Ishikawa (cell line): ENCODE results near the gene NAT10.

Experiments used
- CEBPB ChIP-seq: IDR thresholded peaks from 2 replicates; pipeline ENCODE4 v1.6.1; 2012
- CREB1 ChIP-seq: IDR thresholded peaks from 2 replicates; pipeline ENCODE4 v1.6.1; 2012; ENCODE audit warnings: low read depth
- EGR1 ChIP-seq: IDR thresholded peaks from 2 replicates; pipeline ENCODE4 v1.6.1; 2012
- EP300 ChIP-seq: IDR thresholded peaks from 2 replicates; pipeline ENCODE4 v1.6.1; 2012; ENCODE audit warnings: borderline replicate concordance
- FOXM1 ChIP-seq: IDR thresholded peaks from 2 replicates; pipeline ENCODE4 v1.6.1; 2012; ENCODE audit warnings: low read depth, borderline replicate concordance
- NFIC ChIP-seq: IDR thresholded peaks from 2 replicates; pipeline ENCODE4 v1.6.1; 2012
- RAD21 ChIP-seq: IDR thresholded peaks from 2 replicates; pipeline ENCODE4 v1.6.1; 2012; ENCODE audit warnings: low read depth
- TAF1 ChIP-seq: IDR thresholded peaks from 2 replicates; pipeline ENCODE4 v1.6.1; 2012; ENCODE audit warnings: low read depth, mild to moderate bottlenecking
- TCF12 ChIP-seq: IDR thresholded peaks from 2 replicates; pipeline ENCODE4 v1.6.1; 2012; ENCODE audit warnings: low read depth
- TEAD4 ChIP-seq: IDR thresholded peaks from 2 replicates; pipeline ENCODE4 v1.6.1; 2012
- YY1 ChIP-seq: IDR thresholded peaks from 2 replicates; pipeline ENCODE4 v1.6.1; 2012; ENCODE audit warnings: low read depth
- ZBTB7A ChIP-seq: IDR thresholded peaks from 2 replicates; pipeline ENCODE4 v1.6.1; 2012; ENCODE audit warnings: low read depth
- TF ChIP-seq, protein P1 (sequence below): IDR thresholded peaks from 2 replicates; pipeline ENCODE4 v1.6.1; 2012
- TF ChIP-seq, protein P2 (sequence below): IDR thresholded peaks from 2 replicates; pipeline ENCODE4 v1.6.1; 2012
- TF ChIP-seq, protein P3 (sequence below): IDR thresholded peaks from 2 replicates; pipeline ENCODE4 v1.6.1; 2012; ENCODE audit warnings: low read depth, mild to moderate bottlenecking

Gene NAT10

DNA sequence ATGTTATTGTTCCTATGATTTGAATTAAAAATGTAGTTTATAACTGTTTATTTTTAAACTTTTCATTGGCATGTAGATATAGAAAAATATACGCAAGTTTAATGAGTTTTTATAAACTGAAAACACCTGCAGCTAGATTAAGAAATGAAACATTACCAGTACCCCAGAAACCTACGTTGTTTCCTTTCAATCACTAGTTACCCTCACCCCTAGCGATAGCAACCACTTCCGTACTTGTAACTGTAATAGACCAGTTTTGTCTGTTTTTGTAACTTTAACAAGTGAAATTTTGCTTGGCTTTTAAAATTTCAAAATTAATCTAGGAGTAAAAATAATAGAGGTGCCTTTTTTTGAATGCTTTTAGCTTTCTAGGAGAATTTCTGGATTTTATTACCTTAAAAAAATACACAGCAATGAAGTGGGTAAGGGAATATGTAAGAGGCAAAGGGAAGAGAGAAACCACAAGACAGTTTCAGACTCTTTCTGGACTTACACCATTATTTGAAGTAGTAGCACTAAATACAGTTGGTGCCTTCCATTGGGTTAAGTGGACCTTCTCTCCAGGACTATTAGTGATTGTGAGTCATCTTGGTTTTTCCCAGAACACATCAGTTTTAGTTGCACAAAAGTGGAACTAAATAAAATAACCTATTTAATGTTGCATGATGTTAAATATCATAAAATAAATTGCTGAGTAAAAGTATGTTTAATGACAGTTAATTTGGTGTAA is 18.7 kb upstream of the NAT10 start:
- TF ChIP-seq, protein P1, sequence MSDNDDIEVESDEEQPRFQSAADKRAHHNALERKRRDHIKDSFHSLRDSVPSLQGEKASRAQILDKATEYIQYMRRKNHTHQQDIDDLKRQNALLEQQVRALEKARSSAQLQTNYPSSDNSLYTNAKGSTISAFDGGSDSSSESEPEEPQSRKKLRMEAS, result no peak
- no peak for TF ChIP-seq YY1
- no peak for TF ChIP-seq CREB1

DNA sequence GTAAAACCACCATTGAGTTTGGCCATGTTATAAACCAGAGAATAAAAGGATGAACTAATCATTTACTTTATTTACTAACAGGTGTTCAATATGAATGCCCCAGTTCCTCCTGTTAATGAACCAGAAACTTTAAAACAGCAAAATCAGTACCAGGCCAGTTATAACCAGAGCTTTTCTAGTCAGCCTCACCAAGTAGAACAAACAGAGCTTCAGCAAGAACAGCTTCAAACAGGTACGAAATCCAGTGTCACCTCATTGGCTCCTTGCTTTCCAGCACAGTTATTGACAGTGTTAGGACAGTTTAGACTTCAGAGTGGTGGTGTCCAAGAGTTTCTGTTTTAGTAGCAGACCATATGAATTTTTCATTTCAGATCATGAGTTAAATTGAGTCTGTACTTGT is 13.6 kb upstream of the NAT10 start:
- TF ChIP-seq EGR1, result no peak
- TF ChIP-seq, protein P1, result no peak
- no peak for TF ChIP-seq FOXM1
- TF ChIP-seq NFIC, result no peak
- no peak for TF ChIP-seq TEAD4
- TF ChIP-seq, protein P2, sequence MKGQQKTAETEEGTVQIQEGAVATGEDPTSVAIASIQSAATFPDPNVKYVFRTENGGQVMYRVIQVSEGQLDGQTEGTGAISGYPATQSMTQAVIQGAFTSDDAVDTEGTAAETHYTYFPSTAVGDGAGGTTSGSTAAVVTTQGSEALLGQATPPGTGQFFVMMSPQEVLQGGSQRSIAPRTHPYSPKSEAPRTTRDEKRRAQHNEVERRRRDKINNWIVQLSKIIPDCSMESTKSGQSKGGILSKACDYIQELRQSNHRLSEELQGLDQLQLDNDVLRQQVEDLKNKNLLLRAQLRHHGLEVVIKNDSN, result no peak
- no peak for TF ChIP-seq TAF1
- no peak for TF ChIP-seq CEBPB
- no peak for TF ChIP-seq YY1
- TF ChIP-seq RAD21, result no peak

DNA sequence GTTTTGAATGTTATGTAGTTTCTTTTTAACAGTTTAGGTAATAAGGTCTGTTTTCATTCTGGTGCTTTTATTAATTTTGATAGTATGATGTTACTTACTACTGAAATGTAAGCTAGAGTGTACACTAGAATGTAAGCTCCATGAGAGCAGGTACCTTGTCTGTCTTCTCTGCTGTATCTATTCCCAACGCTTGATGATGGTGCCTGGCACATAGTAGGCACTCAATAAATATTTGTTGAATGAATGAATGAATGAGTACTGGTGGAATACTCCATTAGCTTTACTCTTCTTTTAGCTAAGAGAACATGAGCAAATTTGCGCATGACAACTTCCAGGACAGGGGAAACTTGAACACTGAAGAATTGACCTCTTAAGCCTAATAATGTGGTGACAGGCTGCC is 6.6 kb upstream of the NAT10 start:
- TF ChIP-seq, protein P3, sequence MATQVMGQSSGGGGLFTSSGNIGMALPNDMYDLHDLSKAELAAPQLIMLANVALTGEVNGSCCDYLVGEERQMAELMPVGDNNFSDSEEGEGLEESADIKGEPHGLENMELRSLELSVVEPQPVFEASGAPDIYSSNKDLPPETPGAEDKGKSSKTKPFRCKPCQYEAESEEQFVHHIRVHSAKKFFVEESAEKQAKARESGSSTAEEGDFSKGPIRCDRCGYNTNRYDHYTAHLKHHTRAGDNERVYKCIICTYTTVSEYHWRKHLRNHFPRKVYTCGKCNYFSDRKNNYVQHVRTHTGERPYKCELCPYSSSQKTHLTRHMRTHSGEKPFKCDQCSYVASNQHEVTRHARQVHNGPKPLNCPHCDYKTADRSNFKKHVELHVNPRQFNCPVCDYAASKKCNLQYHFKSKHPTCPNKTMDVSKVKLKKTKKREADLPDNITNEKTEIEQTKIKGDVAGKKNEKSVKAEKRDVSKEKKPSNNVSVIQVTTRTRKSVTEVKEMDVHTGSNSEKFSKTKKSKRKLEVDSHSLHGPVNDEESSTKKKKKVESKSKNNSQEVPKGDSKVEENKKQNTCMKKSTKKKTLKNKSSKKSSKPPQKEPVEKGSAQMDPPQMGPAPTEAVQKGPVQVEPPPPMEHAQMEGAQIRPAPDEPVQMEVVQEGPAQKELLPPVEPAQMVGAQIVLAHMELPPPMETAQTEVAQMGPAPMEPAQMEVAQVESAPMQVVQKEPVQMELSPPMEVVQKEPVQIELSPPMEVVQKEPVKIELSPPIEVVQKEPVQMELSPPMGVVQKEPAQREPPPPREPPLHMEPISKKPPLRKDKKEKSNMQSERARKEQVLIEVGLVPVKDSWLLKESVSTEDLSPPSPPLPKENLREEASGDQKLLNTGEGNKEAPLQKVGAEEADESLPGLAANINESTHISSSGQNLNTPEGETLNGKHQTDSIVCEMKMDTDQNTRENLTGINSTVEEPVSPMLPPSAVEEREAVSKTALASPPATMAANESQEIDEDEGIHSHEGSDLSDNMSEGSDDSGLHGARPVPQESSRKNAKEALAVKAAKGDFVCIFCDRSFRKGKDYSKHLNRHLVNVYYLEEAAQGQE, result no peak

DNA sequence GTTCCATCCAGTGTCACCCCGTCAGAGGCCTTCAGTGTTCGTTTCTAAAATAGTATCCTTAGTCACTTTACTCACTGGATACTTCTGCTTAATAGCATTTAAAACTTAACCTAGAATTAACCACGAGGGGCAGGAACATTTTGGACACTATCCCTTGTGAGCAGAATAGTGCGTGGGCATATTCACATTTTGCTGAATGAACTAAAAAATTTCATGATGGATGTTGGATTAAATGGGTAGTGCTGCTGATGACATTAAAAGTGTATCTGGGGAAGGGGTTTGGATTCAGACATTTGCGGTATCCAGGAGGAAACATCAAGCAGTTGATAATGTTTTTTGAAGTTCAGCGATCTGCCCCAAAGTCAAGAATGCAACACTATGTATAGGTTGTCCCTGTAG is 750 bp upstream of the NAT10 start:
- TF ChIP-seq FOXM1 (no peak), ZBTB7A (no peak)
- TF ChIP-seq, protein P2, result no peak

DNA sequence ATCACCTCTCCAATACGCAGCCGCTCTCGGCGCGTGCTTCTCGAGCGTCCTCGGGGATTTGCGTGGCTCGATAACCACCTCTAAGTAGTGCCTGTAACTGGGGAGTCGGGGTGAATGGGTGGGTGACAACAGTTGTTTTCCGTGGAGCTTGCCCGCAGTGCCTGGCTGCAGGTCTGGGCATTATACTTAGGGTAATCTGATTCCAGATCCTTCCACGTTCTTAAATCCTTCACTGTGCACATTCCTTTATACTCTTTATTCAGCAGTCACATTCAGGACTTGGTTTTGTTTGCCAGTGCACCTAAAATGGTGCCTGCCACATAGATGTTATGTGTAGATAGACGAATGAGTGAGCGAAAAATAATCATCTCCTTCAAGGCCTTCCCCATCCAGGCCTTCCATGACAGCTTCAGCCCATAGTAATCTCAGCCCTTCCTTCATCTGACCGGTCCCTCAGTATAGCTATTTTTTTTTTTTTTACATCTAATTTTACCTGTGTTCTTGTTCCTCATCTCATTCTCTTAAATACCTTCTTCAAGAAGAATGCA is 602 bp downstream of the NAT10 start:
- no peak for TF ChIP-seq FOXM1
- TF ChIP-seq EGR1, result no peak
- TF ChIP-seq CREB1, result no peak
- TF ChIP-seq CEBPB, result no peak
- TF ChIP-seq, protein P3, result no peak
- TF ChIP-seq YY1, result no peak
- TF ChIP-seq TEAD4, result no peak
- TF ChIP-seq ZBTB7A, result no peak
- TF ChIP-seq, protein P2, result no peak
- TF ChIP-seq NFIC, result no peak
- no peak for TF ChIP-seq RAD21
- no peak for TF ChIP-seq TCF12
- TF ChIP-seq EP300, result no peak
- TF ChIP-seq, protein P1, result no peak
- TF ChIP-seq TAF1, result no peak

DNA sequence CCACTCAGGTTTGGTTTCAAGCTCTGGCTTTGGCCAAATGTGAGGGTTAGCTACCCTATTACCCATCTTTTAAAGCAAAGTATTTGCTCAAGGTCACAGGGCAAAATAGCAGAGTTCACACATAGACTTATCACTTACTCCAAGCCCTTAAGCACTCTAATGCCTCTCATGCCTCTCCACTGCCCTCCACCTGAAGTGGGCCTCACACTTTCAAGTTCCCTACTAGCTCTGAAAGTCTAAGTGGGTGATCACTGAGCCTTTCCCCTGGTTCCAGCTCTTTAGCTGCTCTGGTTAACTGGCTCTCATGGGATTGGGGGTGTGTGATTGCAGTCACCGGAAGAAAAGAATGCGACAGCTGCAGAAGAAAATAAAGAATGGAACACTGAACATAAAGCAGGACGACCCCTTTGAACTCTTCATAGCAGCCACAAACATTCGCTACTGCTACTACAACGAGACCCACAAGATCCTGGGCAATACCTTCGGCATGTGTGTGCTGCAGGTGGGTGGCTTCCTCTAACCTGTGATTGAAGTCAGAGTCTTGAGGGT is 6.4 kb downstream of the NAT10 start:
- TF ChIP-seq CREB1, result no peak
- no peak for TF ChIP-seq RAD21
- TF ChIP-seq, protein P3, result no peak
- TF ChIP-seq, protein P1, result no peak
- no peak for TF ChIP-seq TEAD4
- TF ChIP-seq, protein P2, result no peak
- TF ChIP-seq EGR1, result no peak
- TF ChIP-seq NFIC, result no peak
- TF ChIP-seq ZBTB7A, result no peak
- TF ChIP-seq TCF12, result no peak
- no peak for TF ChIP-seq TAF1
- TF ChIP-seq FOXM1, result no peak
- TF ChIP-seq YY1, result no peak
- no peak for TF ChIP-seq CEBPB
- TF ChIP-seq EP300, result no peak
